ENCODE results near the gene DCTN4. TPM values are rescaled to one million over a fixed set of nuclear protein-coding genes. Genes with fewer than 3 reads are reported as not detected.
A peak's percentile ranks its signal among the peaks of the same experiment; 100 is the strongest.

DCTN4 gene
- total RNA-seq, 2 donors from 2014 or later, result 40.8 to 45.2 TPM

DNA sequence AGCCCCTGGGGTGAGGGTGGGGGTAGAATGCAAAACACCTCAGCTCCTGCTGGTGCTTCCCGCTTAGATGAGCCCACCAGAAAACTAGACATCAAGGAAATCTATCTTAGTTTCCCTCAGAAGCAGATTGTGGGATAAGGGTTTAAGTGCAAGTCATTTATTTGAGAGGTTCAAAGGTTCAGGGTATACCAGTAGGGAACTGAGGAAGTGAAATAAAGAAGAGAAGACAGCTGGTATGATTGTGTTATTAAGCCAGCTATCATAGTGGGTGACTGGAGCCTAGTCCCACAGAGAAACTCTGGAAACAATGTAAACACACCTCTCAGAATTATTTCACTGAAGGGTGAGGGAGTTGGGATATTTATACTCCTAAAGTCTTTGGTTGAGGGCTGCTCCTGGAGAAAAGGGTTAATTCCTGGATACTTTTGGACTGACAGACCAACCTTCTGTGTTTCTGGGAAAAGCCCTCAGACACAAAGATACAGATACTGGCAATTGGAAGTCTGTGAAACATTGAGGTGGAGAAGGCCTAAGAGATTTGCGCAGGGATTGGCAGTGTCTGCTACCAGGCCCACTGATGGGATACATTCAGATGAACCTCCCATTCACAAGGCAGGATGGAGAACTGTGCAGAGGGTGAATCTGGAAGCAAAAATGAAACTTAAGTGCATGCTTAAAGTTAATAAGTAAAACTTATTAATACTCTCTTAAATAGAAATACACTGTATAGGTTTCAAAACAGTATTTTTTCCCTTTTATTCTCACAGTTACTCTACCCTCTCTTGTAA is 6.4 kb upstream of the DCTN4 start:
- Histone ChIP-seq H3K4me3 (no peak overlapping the region), H3K36me3 (no peaks in the 10 kb centered on the region), H3K9me3 (no peaks in the 10 kb centered on the region), H3K27me3 (no peaks in the 10 kb centered on the region), H3K9ac (ENCODE audit: low read depth in 2 of 2, low read length in 2 of 2) (no peak overlapping the region), H3K27ac (no peak overlapping the region), H3K4me1 (no peaks in the 10 kb centered on the region)
- TF ChIP-seq, protein P1, sequence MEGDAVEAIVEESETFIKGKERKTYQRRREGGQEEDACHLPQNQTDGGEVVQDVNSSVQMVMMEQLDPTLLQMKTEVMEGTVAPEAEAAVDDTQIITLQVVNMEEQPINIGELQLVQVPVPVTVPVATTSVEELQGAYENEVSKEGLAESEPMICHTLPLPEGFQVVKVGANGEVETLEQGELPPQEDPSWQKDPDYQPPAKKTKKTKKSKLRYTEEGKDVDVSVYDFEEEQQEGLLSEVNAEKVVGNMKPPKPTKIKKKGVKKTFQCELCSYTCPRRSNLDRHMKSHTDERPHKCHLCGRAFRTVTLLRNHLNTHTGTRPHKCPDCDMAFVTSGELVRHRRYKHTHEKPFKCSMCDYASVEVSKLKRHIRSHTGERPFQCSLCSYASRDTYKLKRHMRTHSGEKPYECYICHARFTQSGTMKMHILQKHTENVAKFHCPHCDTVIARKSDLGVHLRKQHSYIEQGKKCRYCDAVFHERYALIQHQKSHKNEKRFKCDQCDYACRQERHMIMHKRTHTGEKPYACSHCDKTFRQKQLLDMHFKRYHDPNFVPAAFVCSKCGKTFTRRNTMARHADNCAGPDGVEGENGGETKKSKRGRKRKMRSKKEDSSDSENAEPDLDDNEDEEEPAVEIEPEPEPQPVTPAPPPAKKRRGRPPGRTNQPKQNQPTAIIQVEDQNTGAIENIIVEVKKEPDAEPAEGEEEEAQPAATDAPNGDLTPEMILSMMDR (IDR thresholded peaks at IDR 0.05), result no peak
- intact Hi-C loops (cut with DNase I), result no loop called here
- no peak for DNase-seq

DNA sequence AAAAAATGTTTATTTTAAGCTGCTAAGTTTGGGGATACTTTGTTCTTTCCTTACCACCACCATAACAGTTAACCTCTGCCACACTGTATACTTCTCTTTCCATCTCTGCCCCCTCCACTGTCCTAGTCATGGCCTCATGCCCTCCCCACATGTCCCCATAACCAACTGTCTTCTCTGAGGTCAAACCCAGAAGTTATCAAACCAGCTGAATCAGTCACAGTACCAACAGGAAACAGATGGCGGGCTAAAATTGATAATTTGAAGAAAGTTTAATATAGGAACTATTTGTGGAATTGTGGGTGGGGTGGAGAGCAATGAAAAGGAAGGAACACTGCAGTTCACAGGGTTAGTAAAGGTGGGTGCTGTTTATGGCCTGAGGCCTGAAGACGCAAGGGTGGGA is 5.7 kb upstream of the DCTN4 start:
- Histone ChIP-seq H3K27ac (no peak overlapping the region), H3K9ac (ENCODE audit: low read depth in 2 of 2, low read length in 2 of 2) (no peak overlapping the region), H3K36me3 (no peaks in the 10 kb centered on the region), H3K27me3 (no peaks in the 10 kb centered on the region), H3K4me3 (no peak overlapping the region), H3K4me1 (no peaks in the 10 kb centered on the region), H3K9me3 (no peaks in the 10 kb centered on the region)
- intact Hi-C loops (cut with DNase I), result no loop called here
- no peak for DNase-seq
- TF ChIP-seq, protein P1 (IDR thresholded peaks at IDR 0.05), result no peak

DNA sequence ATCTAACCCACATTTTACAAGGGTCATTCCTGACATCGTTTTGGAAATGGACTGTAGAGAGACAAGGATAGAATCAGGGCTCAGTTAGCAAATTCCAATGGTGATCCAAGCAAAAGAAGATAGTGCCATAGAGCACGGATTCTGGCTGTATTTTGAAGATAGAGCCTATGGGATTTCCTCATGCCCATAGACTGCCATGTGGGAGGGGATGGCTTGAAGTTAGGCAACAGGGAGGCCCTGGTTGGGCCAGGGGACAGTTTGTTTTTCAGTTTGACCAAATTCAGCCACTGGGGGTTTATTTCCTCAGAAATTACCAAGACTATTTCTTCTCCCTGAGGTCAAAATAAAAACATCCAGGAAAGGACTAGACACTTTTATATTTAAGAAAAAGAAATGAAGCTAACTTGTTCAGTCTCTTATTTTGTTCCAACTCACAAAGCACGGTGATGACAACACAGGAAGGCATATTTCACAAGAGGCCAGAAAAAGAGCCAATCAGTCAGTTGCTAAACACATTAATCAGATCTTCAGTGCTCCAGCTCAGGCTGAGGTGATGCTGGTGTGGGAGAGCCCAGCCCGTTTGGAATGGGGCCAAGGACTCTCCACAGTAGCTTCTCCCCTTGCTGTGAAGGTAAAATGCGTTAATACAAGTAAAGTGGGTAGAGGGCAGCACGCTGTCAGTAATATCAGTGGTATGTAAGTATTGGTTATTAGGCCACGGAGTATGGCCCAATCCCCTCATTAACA is 4.4 kb upstream of the DCTN4 start:
- TF ChIP-seq, protein P1 (IDR thresholded peaks at IDR 0.05), result no peak
- Histone ChIP-seq H3K9ac (ENCODE audit: low read depth in 2 of 2, low read length in 2 of 2) (peak overlapping the region in 1 of 2 donors; percentile 23), H3K9me3 (no peaks in the 10 kb centered on the region), H3K4me3 (no peak overlapping the region), H3K27ac (no peak overlapping the region), H3K4me1 (no peaks in the 10 kb centered on the region), H3K36me3 (no peaks in the 10 kb centered on the region), H3K27me3 (no peaks in the 10 kb centered on the region)
- intact Hi-C loops (cut with DNase I), result no loop called here
- DNase-seq, result no peak

DNA sequence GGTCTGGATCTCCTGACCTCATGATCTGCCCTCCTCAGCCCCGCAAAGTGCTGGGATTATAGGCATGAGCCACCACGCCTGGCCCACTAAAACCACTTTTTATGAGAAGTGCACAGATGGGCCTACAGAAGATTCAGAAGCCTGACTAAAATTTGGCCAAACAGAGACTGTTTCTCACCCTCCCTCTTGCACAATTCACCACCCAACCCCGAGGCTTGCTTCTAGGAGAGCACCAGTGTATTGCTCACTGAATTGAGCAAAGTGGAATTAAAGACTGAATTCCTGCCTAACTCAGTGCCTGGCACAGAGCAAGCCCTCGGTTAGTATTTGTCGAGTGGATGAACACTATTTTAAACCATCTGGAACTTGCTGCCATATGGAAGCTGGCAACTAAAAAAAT is 3.4 kb upstream of the DCTN4 start:
- TF ChIP-seq, protein P1 (IDR thresholded peaks at IDR 0.05), result no peak
- H3K4me1 ChIP-seq, result peaks cover 6% of the 10 kb centered on the region
- intact Hi-C loops (cut with DNase I), result no loop called here
- H3K4me3 ChIP-seq, result no peak overlapping the region
- DNase-seq, result no peak
- no peaks in the 10 kb centered on the region for H3K36me3 ChIP-seq
- H3K9me3 ChIP-seq, result no peaks in the 10 kb centered on the region
- H3K27ac ChIP-seq, result no peak overlapping the region
- no peak overlapping the region for H3K9ac ChIP-seq (ENCODE audit: low read depth in 2 of 2, low read length in 2 of 2)
- H3K27me3 ChIP-seq, result no peaks in the 10 kb centered on the region

DNA sequence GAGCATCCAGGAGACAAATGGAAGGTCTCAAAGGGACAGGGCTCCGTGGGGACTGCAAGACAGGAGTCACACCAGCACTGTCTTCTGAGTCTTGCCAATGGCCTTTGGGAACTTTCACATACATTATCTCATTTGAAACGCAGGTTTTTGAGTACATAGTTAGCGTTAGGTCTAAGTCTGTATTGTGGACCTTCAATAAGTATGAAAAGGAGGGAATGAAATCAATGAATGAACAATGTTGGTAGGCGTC is 442 bp upstream of the DCTN4 start:
- no peak for DNase-seq
- no peaks in the 10 kb centered on the region for H3K27me3 ChIP-seq
- peak overlapping the region; percentile 28 to 90 for H3K9ac ChIP-seq (ENCODE audit: low read depth in 2 of 2, low read length in 2 of 2)
- no peaks in the 10 kb centered on the region for H3K9me3 ChIP-seq
- intact Hi-C loops (cut with DNase I), result no loop called here
- peak overlapping the region; percentile 90 for H3K27ac ChIP-seq
- no peaks in the 10 kb centered on the region for H3K36me3 ChIP-seq
- H3K4me3 ChIP-seq, result peak overlapping the region; percentile 53
- TF ChIP-seq, protein P1 (IDR thresholded peaks at IDR 0.05), result no peak
- H3K4me1 ChIP-seq, result peaks cover 11% of the 10 kb centered on the region
